HFFc6 (cell line): Measurements from ENCODE around the gene CCDC138. TPM values are rescaled to one million over a fixed set of nuclear protein-coding genes. Genes with fewer than 3 reads are reported as not detected.

Experiments used
- DNase-seq: peaks from one replicate; pipeline ENCODE4 v3.0.0-alpha.2; 2018
- H3K27ac Mint-ChIP-seq: 2 replicates; pipeline ENCODE4 v1.8.0; 2020; ENCODE audit warnings: mild to moderate bottlenecking, mixed read lengths
- H3K27me3 Mint-ChIP-seq: 2 replicates; pipeline ENCODE4 v1.8.0; 2021; ENCODE audit warnings: mild to moderate bottlenecking, moderate library complexity, mixed read lengths; ENCODE audit not compliant: insufficient read depth
- H3K36me3 Mint-ChIP-seq: 2 replicates; pipeline ENCODE4 v1.8.0; 2021; ENCODE audit warnings: low read depth, mixed read lengths
- H3K4me1 Mint-ChIP-seq: 2 replicates; pipeline ENCODE4 v1.8.0; 2020; ENCODE audit warnings: low read depth, mixed read lengths
- H3K4me3 Mint-ChIP-seq: 2 replicates; pipeline ENCODE4 v1.8.0; 2020; ENCODE audit warnings: mild to moderate bottlenecking, moderate library complexity, mixed read lengths
- H3K9me3 Mint-ChIP-seq: 2 replicates; pipeline ENCODE4 v1.8.0; 2020; ENCODE audit warnings: mild to moderate bottlenecking, mixed read lengths
- CTCF ChIP-seq: fragments of 200-600 bp; sonication (generic); IDR thresholded peaks from 2 replicates; pipeline ENCODE4 v1.5.0; 2021; ENCODE audit warnings: antibody characterized with exemption, mild to moderate bottlenecking
- total RNA-seq, 6 experiments: library from RNA; stranded (reverse); fragmentation: NEBNext Ultra II Directional; extraction: Animal tissue kit (Norgen Biotek cat#: 25700); gene quantifications; 2 replicates in 1 of 6; 3 replicates in 5 of 6; pipeline ENCODE4 v1.2.3, GENCODE V29; 2021

CCDC138 gene
- total RNA-seq, 6 experiments from 2014 or later = 2.7 to 4.9 (median 4.1) TPM

DNA sequence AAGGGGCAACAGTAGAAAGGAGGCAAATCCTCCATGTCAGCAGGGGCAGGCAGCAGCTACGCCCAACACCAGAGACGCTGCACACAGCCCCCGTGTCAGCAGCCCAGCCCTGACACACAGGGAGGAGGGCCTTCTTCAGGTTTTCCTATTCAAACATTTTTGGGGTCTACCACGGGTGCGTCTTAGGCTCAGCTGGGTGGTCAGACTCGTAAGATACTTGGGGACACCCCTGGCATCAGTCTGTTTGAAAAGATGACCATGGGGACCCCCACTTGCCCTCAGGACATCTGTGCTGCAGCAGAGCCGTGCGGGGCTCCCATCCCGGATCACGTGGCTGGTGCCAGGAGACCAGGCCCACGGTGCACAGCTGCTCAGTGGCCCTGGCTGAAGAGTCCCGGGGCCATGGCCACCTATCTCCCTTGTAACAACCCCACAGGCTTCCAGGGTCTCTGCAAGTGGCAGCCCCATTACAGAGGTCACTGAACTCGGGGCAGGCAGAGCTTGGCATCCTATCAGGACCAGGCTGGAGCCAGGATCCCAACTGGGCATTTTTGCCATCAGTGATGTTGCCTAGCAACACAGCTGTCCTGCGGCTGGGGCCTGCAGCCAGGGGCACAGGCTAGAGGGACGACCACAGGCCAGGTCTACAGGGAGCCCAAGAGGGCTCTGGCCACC, 120.0 kb downstream of the CCDC138 start:
- H3K27ac Mint-ChIP-seq = no peak overlapping the region
- no peak overlapping the region for H3K4me3 Mint-ChIP-seq
- H3K36me3 Mint-ChIP-seq = no peaks in the 10 kb centered on the region
- no peak for DNase-seq
- H3K4me1 Mint-ChIP-seq = no peaks in the 10 kb centered on the region
- no peak for TF ChIP-seq CTCF
- H3K27me3 Mint-ChIP-seq = peaks cover 37% of the 10 kb centered on the region
- H3K9me3 Mint-ChIP-seq = no peaks in the 10 kb centered on the region

DNA sequence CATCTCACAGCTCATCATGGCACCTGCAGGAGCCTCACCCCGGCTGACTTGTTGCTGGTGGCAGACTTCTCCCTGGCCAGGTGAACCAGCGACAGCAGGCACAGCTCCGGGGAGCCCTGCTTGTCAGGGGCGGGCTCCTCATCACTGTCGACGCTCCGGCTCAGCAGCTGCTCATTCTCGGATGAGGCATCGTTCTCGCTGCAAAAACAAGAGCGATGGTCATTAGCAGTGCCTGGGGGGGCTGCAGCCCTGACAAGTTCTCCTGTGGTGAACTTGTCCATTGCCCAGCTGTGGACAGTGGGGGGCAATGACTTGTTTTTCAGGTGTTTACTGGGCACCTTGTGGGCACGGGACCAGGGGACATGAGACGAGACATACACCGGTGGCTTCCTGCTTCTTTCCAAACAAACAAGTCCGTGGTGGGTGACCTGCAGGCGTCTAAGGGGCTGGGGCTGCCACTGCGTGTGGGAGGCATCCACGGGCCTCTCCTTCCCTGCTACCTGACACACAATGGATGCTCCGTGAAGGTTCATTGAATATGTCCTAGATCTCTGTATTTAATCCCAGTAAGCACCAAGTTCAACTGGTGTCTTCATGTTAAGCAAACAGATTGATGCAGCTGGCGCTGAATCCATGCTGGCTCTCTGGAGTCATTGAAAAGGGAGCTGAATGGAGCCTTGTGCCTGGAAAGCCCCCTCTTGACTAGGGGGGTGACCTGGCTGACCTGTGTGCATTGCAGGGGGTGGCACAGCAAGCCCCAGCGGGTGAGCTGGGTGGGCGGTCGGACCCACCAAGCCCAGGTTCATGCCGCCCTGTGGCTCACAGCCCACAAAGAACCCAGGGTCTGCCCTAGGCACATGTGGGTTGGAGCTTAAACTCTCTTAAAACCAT, 121.5 kb downstream of the CCDC138 start:
- H3K4me1 Mint-ChIP-seq = no peaks in the 10 kb centered on the region
- no peak overlapping the region for H3K4me3 Mint-ChIP-seq
- H3K9me3 Mint-ChIP-seq = no peaks in the 10 kb centered on the region
- DNase-seq = no peak
- no peaks in the 10 kb centered on the region for H3K36me3 Mint-ChIP-seq
- H3K27me3 Mint-ChIP-seq = peaks cover 48% of the 10 kb centered on the region
- TF ChIP-seq CTCF = no peak
- no peak overlapping the region for H3K27ac Mint-ChIP-seq

DNA sequence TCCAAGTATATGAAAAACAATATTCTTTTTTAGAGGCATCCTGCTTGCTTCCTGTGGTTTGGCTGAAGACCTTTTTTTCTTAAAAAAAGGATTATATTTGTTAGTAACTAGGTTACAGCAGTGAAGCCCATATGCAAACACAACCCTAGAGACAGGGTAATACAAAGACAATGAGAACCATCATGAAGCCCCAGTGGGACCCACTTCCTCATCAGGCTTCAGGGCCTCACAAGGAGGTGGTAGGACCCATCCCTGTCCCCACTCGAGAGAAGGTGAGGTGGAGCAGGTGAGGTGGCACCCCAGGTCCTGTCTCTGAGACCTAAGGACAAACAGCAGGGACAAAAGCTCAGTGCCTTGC, 122.1 kb downstream of the CCDC138 start:
- Mint-ChIP-seq H3K9me3 (no peaks in the 10 kb centered on the region), H3K27me3 (peaks cover 47% of the 10 kb centered on the region), H3K4me3 (no peak overlapping the region), H3K4me1 (no peaks in the 10 kb centered on the region), H3K36me3 (no peaks in the 10 kb centered on the region), H3K27ac (no peak overlapping the region)
- no peak for DNase-seq
- no peak for TF ChIP-seq CTCF

DNA sequence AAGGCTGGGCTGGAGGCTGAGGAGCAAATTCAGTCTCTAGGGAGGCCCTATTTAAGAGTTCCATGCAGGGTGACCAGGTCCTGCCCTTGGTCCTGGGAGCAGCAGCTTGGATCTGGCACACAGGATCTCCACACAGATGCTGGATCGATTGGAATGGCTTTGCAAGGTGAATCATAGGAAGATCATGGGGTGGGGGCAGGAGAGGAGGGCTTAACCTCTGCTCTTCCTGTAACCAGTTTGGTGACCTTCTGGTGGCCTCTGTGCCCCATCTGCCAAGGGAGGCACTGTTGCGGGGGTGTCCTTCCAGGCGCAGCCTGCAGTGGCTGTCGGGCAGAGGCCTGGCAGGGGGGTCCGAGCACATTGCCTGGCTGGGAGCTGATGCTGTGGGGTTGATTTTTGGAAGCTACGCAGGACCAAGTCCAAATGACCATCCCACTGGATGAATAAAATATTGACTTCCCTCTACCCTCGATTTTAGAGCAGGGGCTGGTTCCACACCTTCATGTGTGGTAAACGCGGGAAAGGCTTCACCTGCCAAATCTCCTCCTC, 122.8 kb downstream of the CCDC138 start:
- Mint-ChIP-seq H3K27me3 (peaks cover 42% of the 10 kb centered on the region), H3K9me3 (no peaks in the 10 kb centered on the region), H3K4me1 (no peaks in the 10 kb centered on the region), H3K4me3 (no peak overlapping the region), H3K36me3 (no peaks in the 10 kb centered on the region), H3K27ac (no peak overlapping the region)
- no peak for TF ChIP-seq CTCF
- no peak for DNase-seq

DNA sequence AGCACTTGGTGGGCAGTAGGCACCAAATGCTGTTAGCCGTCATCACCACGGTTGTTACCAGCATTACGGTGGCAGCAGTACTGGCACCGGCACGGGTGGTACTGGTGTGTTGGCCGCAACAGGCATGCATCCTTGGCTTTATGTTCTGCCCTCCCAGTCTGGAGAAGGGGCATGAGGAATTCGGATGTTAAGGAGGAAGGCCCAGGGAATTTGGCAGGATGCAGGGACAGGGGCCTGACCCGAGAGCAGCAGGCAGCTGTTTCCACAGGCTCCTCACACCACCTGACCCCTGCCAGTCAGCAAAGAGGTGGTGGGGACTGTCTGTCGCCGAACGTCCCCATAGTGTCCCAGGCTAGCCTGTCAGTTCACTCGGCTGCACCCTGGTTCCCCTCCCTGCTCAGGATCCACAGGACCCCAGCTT, 123.5 kb downstream of the CCDC138 start:
- no peaks in the 10 kb centered on the region for H3K36me3 Mint-ChIP-seq
- no peak for DNase-seq
- H3K4me1 Mint-ChIP-seq = no peaks in the 10 kb centered on the region
- TF ChIP-seq CTCF = no peak
- H3K27me3 Mint-ChIP-seq = peaks cover 39% of the 10 kb centered on the region
- H3K27ac Mint-ChIP-seq = no peak overlapping the region
- H3K4me3 Mint-ChIP-seq = no peak overlapping the region
- no peaks in the 10 kb centered on the region for H3K9me3 Mint-ChIP-seq
